Caki2 (cell line): ENCODE results near the gene ZNF564. TPM values are rescaled to one million over a fixed set of nuclear protein-coding genes. Genes with fewer than 3 reads are reported as not detected.
"Not testable (repeated sequence)": the region's sequence is repeated elsewhere in the genome, so short reads cannot be mapped to it uniquely, and the experiment has no call there.

Source experiments
- DNase-seq: peaks from one replicate; pipeline ENCODE4 v3.0.0-alpha.2; 2015; ENCODE audit warnings: low read depth
- in situ Hi-C: cut with HindIII; loops from 2 replicates; pipeline ENCODE4 v1.10.0; 2016; ENCODE audit warnings: low sequenced_read_pairs, low pct_unique_long_range_greater_than_20kb, mixed read lengths
- total RNA-seq: library from RNA; depleted of rRNA; stranded (reverse); fragments of >200 nt; shearing (Covaris generic); gene quantifications from 2 replicates; pipeline ENCODE4 v1.2.3, GENCODE V29; 2014; ENCODE audit warnings: low replicate concordance; rRNA removed

ZNF564 gene
- total RNA-seq: 1.9 and 12.8 TPM in 2 replicates

- in situ Hi-C loops: no loop called here
- DNase-seq: peak; percentile 99
Observed at GRCh38 chr19:12551060-12551832, at the start of gene ZNF564. Gene ZNF564, minus strand, starts transcription at chr19:12551482. Its CDS starts 150 bp downstream, at chr19:12551332.

GRCh38 chr19:12597594-12597993 is 46.3 kb upstream of the ZNF564 start:
- no peak for DNase-seq
- in situ Hi-C loops: no loop called here

- DNase-seq: no peak
- in situ Hi-C loops: no loop called here
Observed at GRCh38 chr19:12596927-12597548, 45.8 kb upstream of the ZNF564 start.

GRCh38 chr19:12596485-12596884 is 45.2 kb upstream of the ZNF564 start:
- in situ Hi-C loops: no loop called here

GRCh38 chr19:12581100-12581499 is 29.8 kb upstream of the ZNF564 start:
- in situ Hi-C loops: no loop called here
- no peak for DNase-seq

More at GRCh38 chr19:12596485-12596884, 45.2 kb upstream of the ZNF564 start:
- no peak for DNase-seq

GRCh38 chr19:12580180-12580694 is 29.0 kb upstream of the ZNF564 start:
- in situ Hi-C loops: no loop called here

GRCh38 chr19:12578641-12579040 is 27.4 kb upstream of the ZNF564 start:
- no peak for DNase-seq
- in situ Hi-C loops: no loop called here

More at GRCh38 chr19:12580180-12580694, 29.0 kb upstream of the ZNF564 start:
- peak; percentile 57 for DNase-seq

GRCh38 chr19:12574036-12574435 is 22.8 kb upstream of the ZNF564 start:
- in situ Hi-C loops: no loop called here
- no peak for DNase-seq

- in situ Hi-C loops: no loop called here
- DNase-seq: no peak
Observed at GRCh38 chr19:12567951-12568350, 16.7 kb upstream of the ZNF564 start.

GRCh38 chr19:12566380-12566779 is 15.1 kb upstream of the ZNF564 start:
- DNase-seq, in situ Hi-C loops: not testable (repeated sequence)

- in situ Hi-C loops: no loop called here
- peak; percentile 71 for DNase-seq
Observed at GRCh38 chr19:12564016-12564664, 12.9 kb upstream of the ZNF564 start.

- DNase-seq: no peak
- in situ Hi-C loops: no loop called here
Observed at GRCh38 chr19:12555456-12555930, 4.2 kb upstream of the ZNF564 start.

- in situ Hi-C loops: no loop called here
- DNase-seq: no peak
Observed at GRCh38 chr19:12546903-12547302, 4.4 kb downstream of the ZNF564 start.

GRCh38 chr19:12546068-12546467 is 5.2 kb downstream of the ZNF564 start:
- in situ Hi-C loops: no loop called here
- DNase-seq: no peak

GRCh38 chr19:12545267-12545666 is 6.0 kb downstream of the ZNF564 start:
- DNase-seq: no peak
- in situ Hi-C loops: no loop called here

- DNase-seq: no peak
- in situ Hi-C loops: no loop called here
Observed at GRCh38 chr19:12544401-12544876, 6.8 kb downstream of the ZNF564 start.

- DNase-seq: no peak
- in situ Hi-C loops: no loop called here
Observed at GRCh38 chr19:12543855-12544254, 7.4 kb downstream of the ZNF564 start.

GRCh38 chr19:12527034-12527836 is 24.0 kb downstream of the ZNF564 start:
- DNase-seq: peak; percentile 47
- in situ Hi-C loops: no loop called here
